Measurements from ENCODE around the gene SLC35B1.

The SLC35B1 gene

DNA sequence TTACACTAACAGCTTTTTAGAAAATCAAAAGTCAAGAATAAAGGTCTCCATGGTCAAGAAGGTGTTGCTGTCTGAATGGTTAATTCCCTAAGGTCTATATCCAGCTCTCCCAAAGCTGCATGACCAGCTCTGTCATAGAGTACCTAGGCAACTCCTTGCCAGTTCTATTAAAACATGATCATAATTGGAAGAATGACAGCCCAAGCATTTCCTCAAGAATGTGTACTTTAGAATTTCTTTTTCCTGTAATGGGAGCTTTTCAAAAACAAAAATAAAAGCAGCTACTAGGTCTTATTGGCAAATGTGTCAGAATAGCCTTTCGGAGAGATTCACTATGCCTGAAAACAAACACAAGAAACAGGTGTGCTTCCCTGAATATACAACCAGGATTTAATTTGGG, 37.8 kb downstream of the SLC35B1 start:
- no peak for DNase-seq

DNA sequence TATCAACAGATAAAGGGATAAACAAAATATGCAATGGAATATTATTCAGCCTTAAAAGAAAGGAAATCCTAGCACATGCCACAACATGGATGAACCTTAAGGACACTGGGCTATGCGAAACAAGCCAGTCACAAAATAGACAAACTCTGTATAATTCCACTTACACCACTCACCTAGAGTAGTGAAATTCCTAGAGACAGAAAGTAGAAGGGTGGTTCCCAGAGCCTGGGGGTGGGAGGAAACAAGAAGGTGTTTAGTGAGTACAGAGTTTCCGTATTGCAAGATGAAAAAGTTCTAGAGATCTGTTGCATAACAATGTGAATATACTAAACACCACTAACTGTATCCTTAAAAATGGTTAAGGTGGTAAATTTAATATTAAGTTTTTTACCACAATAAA, 39.9 kb downstream of the SLC35B1 start:
- DNase-seq = no peak

DNA sequence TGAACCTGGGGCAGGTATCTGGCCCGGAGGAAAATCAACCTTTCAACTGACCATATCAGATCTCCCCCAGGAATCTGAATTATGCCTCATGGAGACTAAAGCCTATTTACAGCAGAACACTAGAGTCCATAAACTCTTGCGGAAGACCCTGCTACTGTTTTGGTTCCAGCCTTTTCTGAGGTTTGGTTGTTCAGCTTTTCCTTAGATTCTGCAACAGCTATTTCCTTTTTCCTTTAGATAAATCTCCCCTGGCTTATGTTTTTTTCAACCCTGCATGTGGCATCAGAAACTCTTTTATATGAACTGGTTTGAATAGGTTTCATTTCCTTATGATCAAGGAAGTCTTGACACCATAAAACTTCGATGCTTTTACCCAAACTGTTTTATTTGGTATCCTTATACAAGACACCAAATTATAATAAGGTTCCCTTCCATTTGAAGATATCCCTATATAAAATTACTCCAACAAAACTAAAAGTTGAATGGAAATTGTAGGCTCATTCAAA, 43.0 kb downstream of the SLC35B1 start:
- DNase-seq = no peak

DNA sequence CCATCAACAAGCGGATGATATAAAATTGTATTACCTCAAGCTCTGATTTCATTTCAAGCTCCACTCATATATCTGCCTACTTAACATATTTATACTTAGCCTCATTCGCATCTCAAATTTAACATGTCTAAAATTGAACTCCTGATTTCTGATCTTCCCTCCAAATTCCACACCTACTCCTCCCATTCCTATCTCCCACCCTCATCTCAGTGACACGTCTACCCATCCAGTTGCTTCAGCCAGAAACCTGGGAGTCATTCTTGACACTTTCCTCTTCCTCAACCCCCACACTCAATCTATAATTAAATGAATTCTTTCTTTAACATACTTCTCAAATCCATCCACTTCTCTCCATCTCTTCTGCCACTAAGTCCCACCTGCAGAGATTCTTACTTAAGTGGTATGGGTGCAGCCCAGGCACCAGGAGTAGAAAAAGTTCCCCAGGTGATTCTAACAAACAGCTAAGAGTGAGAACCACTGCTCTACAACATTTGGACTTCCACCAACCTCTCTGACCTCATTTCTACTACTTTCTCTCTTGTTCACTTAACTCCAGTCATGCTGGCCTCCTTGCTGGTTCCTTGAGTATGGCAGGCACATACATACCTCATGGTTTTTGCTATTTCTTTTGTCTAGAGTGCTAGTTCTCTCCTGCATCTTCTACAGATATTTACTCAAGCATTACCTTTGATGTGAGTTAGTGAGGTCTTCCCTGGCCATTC, 47.9 kb downstream of the SLC35B1 start:
- DNase-seq = no peak

- no peak for DNase-seq
Measured at GRCh38 chr17:49656247-49656646, 51.5 kb downstream of the SLC35B1 start.

Data from activated CD4-positive, alpha-beta T cell treated with anti-CD3 and anti-CD28 coated beads, Interleukin-2, amount 50 U/mL, for 16 hours (primary cell).